ENCODE data around the gene UBE2Q1. TPM values are rescaled to one million over a fixed set of nuclear protein-coding genes. Genes with fewer than 3 reads are reported as not detected.
A peak's percentile ranks its signal among the peaks of the same experiment; 100 is the strongest.

UBE2Q1 gene
- total and polyA plus RNA-seq, 5 experiments from 2014 or later: 10.5 to 114 (median 13.3) TPM

- Mint-ChIP-seq H3K27me3 (peaks cover 5 to 12% (median 7%) of the 10 kb centered on the region in 5 donors), H3K27ac (no peak overlapping the region), H3K9me3 (no peaks in the 10 kb centered on the region), H3K4me1 (no peaks in the 10 kb centered on the region), H3K36me3 (no peaks in the 10 kb centered on the region), H3K4me3 (no peak overlapping the region)
- no peak for ATAC-seq
- DNase-seq: no peak
- POLR2A ChIA-PET: no interaction called here
Measured at GRCh38 chr1:154520333-154520732, 38.1 kb downstream of the UBE2Q1 start.

- H3K4me1 Mint-ChIP-seq: no peaks in the 10 kb centered on the region
Measured at GRCh38 chr1:154519591-154519991, 38.9 kb downstream of the UBE2Q1 start.

GRCh38 chr1:154517661-154518060 lies 40.8 kb downstream of the UBE2Q1 start:
- H3K4me1 Mint-ChIP-seq: no peaks in the 10 kb centered on the region
- H3K9me3 Mint-ChIP-seq: no peaks in the 10 kb centered on the region
- H3K27me3 Mint-ChIP-seq: peaks cover 0 to 12% (median 4%) of the 10 kb centered on the region in 5 donors
- H3K27ac Mint-ChIP-seq: no peak overlapping the region
- DNase-seq (no peak), ATAC-seq (no peak)
- H3K36me3 Mint-ChIP-seq: no peaks in the 10 kb centered on the region
- H3K4me3 Mint-ChIP-seq: no peak overlapping the region
- POLR2A ChIA-PET: no interaction called here

More at GRCh38 chr1:154519591-154519991, 38.9 kb downstream of the UBE2Q1 start:
- ATAC-seq (no peak), DNase-seq (no peak)
- H3K4me3 Mint-ChIP-seq: no peak overlapping the region
- no peaks in the 10 kb centered on the region for H3K9me3 Mint-ChIP-seq
- H3K36me3 Mint-ChIP-seq: no peaks in the 10 kb centered on the region
- H3K27ac Mint-ChIP-seq: no peak overlapping the region
- H3K27me3 Mint-ChIP-seq: peaks cover 3 to 12% (median 9%) of the 10 kb centered on the region in 5 donors
- POLR2A ChIA-PET: no interaction called here

GRCh38 chr1:154514066-154514553 lies 44.4 kb downstream of the UBE2Q1 start:
- no peak overlapping the region for H3K27ac Mint-ChIP-seq
- DNase-seq (no peak), ATAC-seq (no peak)

GRCh38 chr1:154512760-154513159 lies 45.7 kb downstream of the UBE2Q1 start:
- Mint-ChIP-seq H3K27ac (no peak overlapping the region), H3K4me3 (no peak overlapping the region), H3K9me3 (peaks cover 0 to under 1% (median 0%) of the 10 kb centered on the region in 9 donors), H3K27me3 (peaks cover 10 to 27% (median 17%) of the 10 kb centered on the region in 5 donors), H3K4me1 (no peaks in the 10 kb centered on the region), H3K36me3 (no peaks in the 10 kb centered on the region)
- ATAC-seq (no peak), DNase-seq (no peak)
- POLR2A ChIA-PET: no interaction called here

More at GRCh38 chr1:154514066-154514553, 44.4 kb downstream of the UBE2Q1 start:
- Mint-ChIP-seq H3K4me1 (no peaks in the 10 kb centered on the region), H3K36me3 (no peaks in the 10 kb centered on the region), H3K27me3 (peaks cover 0 to 20% (median 7%) of the 10 kb centered on the region in 5 donors), H3K9me3 (no peaks in the 10 kb centered on the region), H3K4me3 (no peak overlapping the region)
- POLR2A ChIA-PET: no interaction called here

GRCh38 chr1:154503898-154504297 lies 54.6 kb downstream of the UBE2Q1 start:
- Mint-ChIP-seq H3K36me3 (peaks cover 0 to 4% (median 0%) of the 10 kb centered on the region in 3 donors), H3K9me3 (peaks cover 0 to 5% (median 0%) of the 10 kb centered on the region in 9 donors), H3K27ac (no peak overlapping the region), H3K4me3 (peak overlapping the region in 9 of 10 donors; percentile 11 to 70 (median 46)), H3K27me3 (peaks cover 33 to 75% (median 69%) of the 10 kb centered on the region in 5 donors), H3K4me1 (peaks cover 0 to 5% (median 2%) of the 10 kb centered on the region in 4 donors)
- POLR2A ChIA-PET: no interaction called here
- ATAC-seq: no peak
- no peak for DNase-seq

- POLR2A ChIA-PET: no interaction called here
- peak in 1 of 10 donors; percentile 4 for DNase-seq
- ATAC-seq: peak; percentile 23 to 44
- H3K4me3 Mint-ChIP-seq: peak overlapping the region; percentile 43 to 75 (median 64)
- H3K27me3 Mint-ChIP-seq: peaks cover 27 to 64% (median 59%) of the 10 kb centered on the region in 5 donors
- H3K27ac Mint-ChIP-seq: no peak overlapping the region
- H3K4me1 Mint-ChIP-seq: peaks cover 0 to 5% (median 3%) of the 10 kb centered on the region in 4 donors
- peaks cover 0 to 4% (median 0%) of the 10 kb centered on the region in 3 donors for H3K36me3 Mint-ChIP-seq
- H3K9me3 Mint-ChIP-seq: peaks cover 0 to 4% (median 0%) of the 10 kb centered on the region in 9 donors
Measured at GRCh38 chr1:154502744-154503115, 55.7 kb downstream of the UBE2Q1 start.

GRCh38 chr1:154502066-154502743 lies 56.3 kb downstream of the UBE2Q1 start, which contains the start of the genes SHE and TDRD10:
TSS of gene SHE (minus strand) at chr1:154502412. CDS start at chr1:154502026, 386 bp downstream.
TSS of gene TDRD10 (plus strand) at chr1:154502219. CDS start at chr1:154506904, 4,685 bp downstream.
- DNase-seq (peak in 5 of 10 donors; percentile 13 to 23 (median 18)), ATAC-seq (peak; percentile 71 to 75)
- Mint-ChIP-seq H3K9me3 (peaks cover 0 to 4% (median 0%) of the 10 kb centered on the region in 9 donors), H3K27me3 (peaks cover 22 to 59% (median 54%) of the 10 kb centered on the region in 5 donors), H3K4me1 (peaks cover 2 to 8% (median 5%) of the 10 kb centered on the region in 4 donors), H3K27ac (no peak within 1 kb of the TSS), H3K4me3 (peak within 1 kb of the TSS; percentile 43 to 75 (median 65)), H3K36me3 (peaks cover 0 to 4% (median 0%) of the 10 kb centered on the region in 3 donors)
- POLR2A ChIA-PET: no interaction called here

- Mint-ChIP-seq H3K4me3 (peak overlapping the region in 9 of 10 donors; percentile 22 to 73 (median 62)), H3K9me3 (peaks cover 0 to 4% (median 0%) of the 10 kb centered on the region in 9 donors), H3K4me1 (peaks cover 6 to 14% (median 12%) of the 10 kb centered on the region in 4 donors), H3K27me3 (peaks cover 22 to 54% (median 52%) of the 10 kb centered on the region in 5 donors), H3K27ac (no peak overlapping the region), H3K36me3 (peaks cover 0 to 4% (median 0%) of the 10 kb centered on the region in 3 donors)
- ATAC-seq (peak; percentile 19 to 49), DNase-seq (peak in 3 of 10 donors; percentile 5 to 19 (median 5))
- POLR2A ChIA-PET: no interaction called here
Measured at GRCh38 chr1:154501423-154502065, 56.9 kb downstream of the UBE2Q1 start.

- ATAC-seq (no peak), DNase-seq (no peak)
- H3K36me3 Mint-ChIP-seq: peaks cover 0 to 4% (median 0%) of the 10 kb centered on the region in 3 donors
- H3K4me3 Mint-ChIP-seq: peak overlapping the region in 7 of 10 donors; percentile 8 to 62 (median 29)
- peaks cover 6 to 25% (median 17%) of the 10 kb centered on the region in 4 donors for H3K4me1 Mint-ChIP-seq
- POLR2A ChIA-PET: interaction anchor here (0.9 kb wide), 1 partner anchor 97 kb away, joined by 4 read pairs; no protein-coding TSS in a partner anchor
- peaks cover 22 to 47% (median 42%) of the 10 kb centered on the region in 5 donors for H3K27me3 Mint-ChIP-seq
- H3K9me3 Mint-ChIP-seq: peaks cover 0 to 4% (median 0%) of the 10 kb centered on the region in 9 donors
- H3K27ac Mint-ChIP-seq: no peak overlapping the region
Measured at GRCh38 chr1:154500533-154500932, 57.9 kb downstream of the UBE2Q1 start.

GRCh38 chr1:154499446-154499845 lies 59.0 kb downstream of the UBE2Q1 start:
- peaks cover 0 to 4% (median 0%) of the 10 kb centered on the region in 9 donors for H3K9me3 Mint-ChIP-seq
- POLR2A ChIA-PET: no interaction called here
- peaks cover 8 to 34% (median 18%) of the 10 kb centered on the region in 4 donors for H3K4me1 Mint-ChIP-seq
- H3K27me3 Mint-ChIP-seq: peaks cover 17 to 40% (median 31%) of the 10 kb centered on the region in 5 donors
- ATAC-seq (no peak), DNase-seq (no peak)
- no peak overlapping the region for H3K4me3 Mint-ChIP-seq
- H3K27ac Mint-ChIP-seq: no peak overlapping the region
- peaks cover 0 to 4% (median 0%) of the 10 kb centered on the region in 3 donors for H3K36me3 Mint-ChIP-seq

Data from naive thymus-derived CD8-positive, alpha-beta T cell (primary cell).